ENCODE data around the gene HTT.
"Not testable (repeated sequence)": the region's sequence is repeated elsewhere in the genome, so short reads cannot be mapped to it uniquely, and the experiment has no call there.

The HTT gene

GRCh38 chr4:3124070-3124767 is 49.7 kb downstream of the HTT start:
- no peak for DNase-seq

GRCh38 chr4:3127112-3127511 is 52.6 kb downstream of the HTT start:
- no peak for DNase-seq

- no peak for DNase-seq
Observed at GRCh38 chr4:3128058-3128457, 53.6 kb downstream of the HTT start.

GRCh38 chr4:3128976-3129375 is 54.5 kb downstream of the HTT start:
- no peak for DNase-seq

GRCh38 chr4:3130201-3130600 is 55.7 kb downstream of the HTT start:
- DNase-seq = no peak

- no peak for DNase-seq
Observed at GRCh38 chr4:3130826-3131225, 56.3 kb downstream of the HTT start.

- DNase-seq = no peak
Observed at GRCh38 chr4:3134201-3134600, 59.7 kb downstream of the HTT start.

GRCh38 chr4:3135155-3136011 is 60.9 kb downstream of the HTT start:
- DNase-seq = no peak

GRCh38 chr4:3136454-3136853 is 62.0 kb downstream of the HTT start:
- no peak for DNase-seq

- no peak for DNase-seq
Observed at GRCh38 chr4:3137908-3138307, 63.4 kb downstream of the HTT start.

GRCh38 chr4:3145234-3145924 is 70.9 kb downstream of the HTT start:
- DNase-seq = no peak

GRCh38 chr4:3148926-3149325 is 74.4 kb downstream of the HTT start:
- DNase-seq = no peak

GRCh38 chr4:3151238-3151637 is 76.8 kb downstream of the HTT start:
- not testable (repeated sequence) for DNase-seq

- no peak for DNase-seq
Observed at GRCh38 chr4:3157366-3157765, 82.9 kb downstream of the HTT start.

GRCh38 chr4:3158841-3159240 is 84.4 kb downstream of the HTT start:
- DNase-seq = no peak

- DNase-seq = no peak
Observed at GRCh38 chr4:3160438-3160837, 86.0 kb downstream of the HTT start.

GRCh38 chr4:3161044-3161443 is 86.6 kb downstream of the HTT start:
- DNase-seq = not testable (repeated sequence)

- not testable (repeated sequence) for DNase-seq
Observed at GRCh38 chr4:3166434-3166833, 92.0 kb downstream of the HTT start.

- no peak for DNase-seq
Observed at GRCh38 chr4:3168029-3168428, 93.5 kb downstream of the HTT start.

- DNase-seq = no peak
Observed at GRCh38 chr4:3174371-3175338, 100.2 kb downstream of the HTT start.

- DNase-seq = no peak
Observed at GRCh38 chr4:3176367-3177229, 102.1 kb downstream of the HTT start.

- no peak for DNase-seq
Observed at GRCh38 chr4:3177426-3177825, 102.9 kb downstream of the HTT start.

Measured in stimulated activated naive CD4-positive, alpha-beta T cell (primary cell).